ENCODE measurements around the gene ADRM1.

ADRM1 gene

GRCh38 chr20:62291251-62292066, 11.3 kb upstream of the ADRM1 start:
- TF ChIP-seq, protein P1, sequence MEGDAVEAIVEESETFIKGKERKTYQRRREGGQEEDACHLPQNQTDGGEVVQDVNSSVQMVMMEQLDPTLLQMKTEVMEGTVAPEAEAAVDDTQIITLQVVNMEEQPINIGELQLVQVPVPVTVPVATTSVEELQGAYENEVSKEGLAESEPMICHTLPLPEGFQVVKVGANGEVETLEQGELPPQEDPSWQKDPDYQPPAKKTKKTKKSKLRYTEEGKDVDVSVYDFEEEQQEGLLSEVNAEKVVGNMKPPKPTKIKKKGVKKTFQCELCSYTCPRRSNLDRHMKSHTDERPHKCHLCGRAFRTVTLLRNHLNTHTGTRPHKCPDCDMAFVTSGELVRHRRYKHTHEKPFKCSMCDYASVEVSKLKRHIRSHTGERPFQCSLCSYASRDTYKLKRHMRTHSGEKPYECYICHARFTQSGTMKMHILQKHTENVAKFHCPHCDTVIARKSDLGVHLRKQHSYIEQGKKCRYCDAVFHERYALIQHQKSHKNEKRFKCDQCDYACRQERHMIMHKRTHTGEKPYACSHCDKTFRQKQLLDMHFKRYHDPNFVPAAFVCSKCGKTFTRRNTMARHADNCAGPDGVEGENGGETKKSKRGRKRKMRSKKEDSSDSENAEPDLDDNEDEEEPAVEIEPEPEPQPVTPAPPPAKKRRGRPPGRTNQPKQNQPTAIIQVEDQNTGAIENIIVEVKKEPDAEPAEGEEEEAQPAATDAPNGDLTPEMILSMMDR (IDR thresholded peaks at IDR 0.05; ENCODE audit: borderline replicate concordance, insufficient read depth, low read depth, low read length), result no peak
- H3K4me3 ChIP-seq (ENCODE audit: low read depth, low read length), result no peak overlapping the region

DNA sequence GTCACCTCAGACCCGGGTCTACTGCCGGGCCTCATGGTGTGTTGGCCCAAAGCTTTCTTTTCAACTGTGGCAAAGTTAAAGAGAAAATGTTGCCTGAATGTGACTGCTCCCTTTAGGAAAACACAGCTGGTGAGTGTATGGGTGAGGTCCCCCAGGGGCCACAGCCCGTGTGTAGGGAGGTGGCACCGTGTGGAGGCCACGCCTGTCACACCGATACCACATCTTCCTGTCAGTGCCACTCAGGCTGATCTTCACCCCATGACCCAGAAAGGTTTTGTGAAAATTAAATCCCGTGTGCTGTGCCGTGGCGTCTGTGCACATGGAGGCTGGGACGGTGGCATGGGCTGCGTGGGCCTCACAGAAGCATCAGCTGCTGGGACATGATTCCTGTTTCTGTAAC, 10.7 kb upstream of the ADRM1 start:
- TF ChIP-seq, protein P1 (IDR thresholded peaks at IDR 0.05; ENCODE audit: borderline replicate concordance, insufficient read depth, low read depth, low read length), result no peak
- no peak overlapping the region for H3K4me3 ChIP-seq (ENCODE audit: low read depth, low read length)

DNA sequence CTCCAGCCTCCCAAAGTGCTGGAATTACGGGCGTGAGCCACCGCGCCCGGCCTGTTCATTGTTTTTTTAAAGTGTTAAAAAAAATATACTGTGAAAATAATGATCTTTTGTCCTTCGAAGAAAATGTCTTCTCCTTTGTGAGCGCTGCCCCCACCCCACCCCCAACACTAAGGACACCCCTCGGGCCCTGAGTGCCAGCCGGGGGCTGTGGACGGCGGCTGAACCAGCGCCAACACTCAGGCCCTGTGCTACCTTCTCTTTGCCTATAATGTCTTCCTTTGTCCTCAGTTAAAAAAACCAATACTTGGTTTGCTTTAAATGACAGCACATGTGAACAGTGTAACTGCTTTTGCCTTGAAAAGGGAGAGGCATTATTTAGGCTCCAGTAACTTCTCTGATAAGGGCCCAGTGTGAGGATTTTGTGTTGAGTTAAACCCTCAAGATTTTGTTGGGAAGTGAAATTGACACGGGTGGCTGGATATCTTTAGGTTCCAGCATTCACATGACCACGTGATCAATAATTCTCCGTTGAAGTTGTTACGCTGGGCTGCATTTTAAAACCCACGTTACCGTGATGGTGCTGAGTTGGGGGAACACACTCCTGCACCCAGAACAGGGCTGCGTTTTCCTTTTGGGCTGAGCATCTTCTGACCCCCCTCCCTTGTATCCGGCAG, 9.5 kb upstream of the ADRM1 start:
- TF ChIP-seq, protein P1 (IDR thresholded peaks at IDR 0.05; ENCODE audit: borderline replicate concordance, insufficient read depth, low read depth, low read length), result no peak
- no peak overlapping the region for H3K4me3 ChIP-seq (ENCODE audit: low read depth, low read length)

GRCh38 chr20:62293946-62294345, 8.9 kb upstream of the ADRM1 start:
- TF ChIP-seq, protein P1 (IDR thresholded peaks at IDR 0.05; ENCODE audit: borderline replicate concordance, insufficient read depth, low read depth, low read length), result no peak
- H3K4me3 ChIP-seq (ENCODE audit: low read depth, low read length), result no peak overlapping the region

GRCh38 chr20:62294516-62294915, 8.3 kb upstream of the ADRM1 start:
- no peak overlapping the region for H3K4me3 ChIP-seq (ENCODE audit: low read depth, low read length)
- TF ChIP-seq, protein P1 (IDR thresholded peaks at IDR 0.05; ENCODE audit: borderline replicate concordance, insufficient read depth, low read depth, low read length), result no peak

- TF ChIP-seq, protein P1 (IDR thresholded peaks at IDR 0.05; ENCODE audit: borderline replicate concordance, insufficient read depth, low read depth, low read length), result no peak
- H3K4me3 ChIP-seq (ENCODE audit: low read depth, low read length), result no peak overlapping the region
These were observed 5.9 kb upstream of the ADRM1 start for GRCh38 chr20:62296724-62297448.
